ENCODE measurements around the gene IQCF5.
"Not testable (repeated sequence)": the region's sequence is repeated elsewhere in the genome, so short reads cannot be mapped to it uniquely, and the experiment has no call there.

The IQCF5 gene

DNA sequence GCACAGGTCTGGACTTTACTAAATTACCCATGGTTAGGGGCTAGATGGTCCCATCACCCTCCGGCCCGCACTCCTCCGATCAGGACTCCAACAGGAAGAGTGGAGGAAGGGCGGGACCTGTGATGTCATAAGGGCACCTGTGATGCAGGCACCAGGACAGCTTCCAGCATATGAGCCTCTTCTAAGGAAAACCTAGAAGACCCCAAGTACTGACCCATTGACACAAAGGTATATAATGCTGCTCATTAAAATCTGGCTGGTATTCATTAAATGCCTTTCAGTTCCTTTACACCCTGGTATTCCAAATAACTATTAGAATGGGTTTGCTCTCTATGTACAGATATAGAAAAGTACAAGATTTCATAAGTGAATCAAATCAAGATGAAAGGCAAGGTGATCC, at the start of gene IQCF5:
TSS of gene IQCF5 (minus strand) at position 101 of the 400 bp plus-strand sequence. CDS start at position 31, 70 bp downstream.
- DNase-seq: no peak

DNA sequence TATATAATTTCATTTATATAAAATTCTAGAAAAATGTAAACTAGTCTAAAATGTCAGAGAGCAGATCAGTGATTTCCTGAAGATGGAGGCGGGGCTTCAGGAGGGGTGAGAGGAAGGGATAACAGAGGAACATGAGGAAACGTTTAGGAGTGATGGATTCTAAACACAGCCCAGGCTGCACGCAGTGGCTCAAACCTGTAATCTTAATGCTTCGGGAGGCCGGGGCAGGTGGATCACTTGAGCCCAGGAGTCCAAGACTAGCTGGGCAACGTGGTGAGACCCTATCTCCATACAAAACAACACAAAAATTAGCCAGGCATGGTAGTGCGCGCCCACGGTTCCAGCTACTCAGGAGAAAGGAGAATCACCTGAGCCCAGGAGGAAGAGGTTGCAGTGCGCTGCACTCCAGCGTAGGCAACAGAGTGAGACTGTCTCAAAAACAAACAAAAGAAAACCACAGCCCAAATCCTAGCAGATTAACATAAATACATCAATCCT, 45.7 kb upstream of the IQCF5 start:
- DNase-seq: no peak

DNA sequence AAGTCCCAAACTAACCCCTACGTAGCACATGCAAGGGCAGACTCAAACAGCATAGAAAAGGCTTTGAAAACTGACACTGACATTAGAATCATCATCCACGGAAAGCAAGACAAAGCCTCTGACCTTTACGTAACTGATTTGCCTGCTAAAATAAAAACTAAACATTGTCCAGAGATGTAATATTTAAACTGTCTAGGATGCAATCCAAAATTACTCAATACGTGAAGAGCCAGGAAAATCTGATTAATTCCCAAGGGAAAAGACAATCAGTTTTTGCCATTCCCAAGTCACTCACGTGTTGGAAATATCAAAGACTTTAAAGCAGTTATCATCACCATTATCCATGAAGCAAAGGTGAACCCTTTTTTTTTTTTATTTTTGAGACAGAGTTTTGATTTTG, 41.0 kb upstream of the IQCF5 start:
- DNase-seq: no peak

DNA sequence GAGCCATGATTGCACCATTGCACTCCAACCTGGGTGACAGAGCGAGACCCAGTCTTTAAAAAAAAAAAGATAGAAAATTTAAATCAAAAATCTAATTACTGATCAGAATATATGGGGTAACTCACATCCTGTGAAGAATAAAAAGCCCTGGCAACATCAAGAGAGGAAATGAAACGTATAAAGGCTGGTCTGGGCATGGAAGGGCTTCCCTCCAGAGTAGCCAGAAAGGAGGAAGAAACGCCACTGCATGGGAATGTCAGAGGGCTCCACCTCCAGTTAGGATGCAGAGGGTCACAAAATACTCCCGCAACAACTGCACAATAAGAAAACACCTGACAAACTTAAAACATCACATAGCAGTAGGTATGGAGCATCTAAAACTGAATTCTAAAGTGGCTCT, 32.6 kb upstream of the IQCF5 start:
- DNase-seq: no peak

DNA sequence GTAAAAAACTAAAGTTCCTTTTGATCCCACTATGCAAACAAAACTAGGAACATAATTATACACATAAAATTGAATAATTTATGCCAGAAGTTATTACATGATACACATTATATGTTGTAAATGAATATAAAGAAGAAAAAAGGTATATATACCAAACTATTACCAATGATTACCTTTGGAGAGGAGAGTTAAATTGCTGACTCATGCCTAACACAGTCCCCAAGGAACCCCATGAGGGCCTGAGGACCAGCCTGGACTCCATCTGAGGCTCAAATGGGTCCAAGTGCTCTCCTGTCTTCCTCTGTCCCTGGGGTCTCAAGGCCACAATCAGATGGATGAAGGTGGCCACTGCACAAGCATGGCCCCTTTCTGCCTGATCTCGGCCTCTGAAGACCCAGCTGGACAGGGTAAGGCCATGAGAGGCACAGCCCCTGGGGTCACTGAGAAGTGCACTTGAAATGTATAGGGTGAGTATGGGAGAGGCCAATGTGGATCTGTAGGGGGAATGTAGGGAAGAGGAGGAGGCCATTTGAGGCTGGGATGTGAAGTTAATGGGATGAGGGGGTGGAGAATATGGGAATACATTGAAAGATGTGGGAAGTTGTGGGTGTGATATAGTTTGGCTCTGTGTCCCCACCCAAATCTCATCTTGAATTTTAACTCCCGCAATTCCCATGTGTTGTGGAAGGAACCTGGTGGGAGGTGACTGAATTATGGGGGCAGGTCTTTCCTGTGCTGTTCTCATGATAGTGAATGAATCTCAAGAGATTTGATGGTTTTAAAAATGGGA, 28.8 kb upstream of the IQCF5 start:
- DNase-seq: no peak

DNA sequence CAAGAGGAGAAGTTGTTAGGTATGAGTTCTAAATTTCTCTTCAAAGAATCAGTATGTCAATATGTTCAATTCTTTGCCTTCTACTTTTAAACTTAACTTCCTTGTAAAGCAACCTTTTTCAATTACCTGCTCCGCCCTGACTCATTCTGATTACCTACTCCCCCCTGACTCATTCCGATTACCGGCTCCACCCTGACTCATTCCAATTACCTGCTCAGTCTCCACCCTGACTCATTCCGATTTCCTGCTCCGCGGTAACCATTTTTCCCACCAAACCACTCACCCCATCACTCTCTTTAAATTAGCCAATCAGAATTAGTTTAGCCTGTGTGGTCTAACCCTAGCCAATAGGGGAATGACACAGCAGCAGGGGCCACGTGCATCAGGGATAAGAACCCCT, 27.0 kb upstream of the IQCF5 start:
- DNase-seq: not testable (repeated sequence)

DNA sequence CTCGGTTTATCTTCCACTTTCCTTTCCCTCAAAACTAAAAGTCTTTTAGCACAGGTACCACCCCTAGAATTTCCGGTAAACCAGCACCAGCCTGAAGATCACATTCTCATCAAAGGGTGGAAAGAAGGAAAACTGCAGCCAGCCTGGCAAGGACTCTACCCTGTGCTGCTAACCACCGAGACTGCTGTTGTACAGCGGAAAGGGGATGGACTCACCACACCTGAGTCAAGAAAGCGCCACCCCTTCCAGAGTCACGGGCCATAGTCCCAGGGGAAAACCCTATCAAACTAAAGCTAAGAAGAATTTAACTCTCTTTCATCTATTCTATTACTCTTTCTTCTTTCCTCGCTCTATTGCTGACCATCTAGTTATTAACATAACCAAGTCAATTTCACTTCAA, 24.6 kb upstream of the IQCF5 start:
- not testable (repeated sequence) for DNase-seq

DNA sequence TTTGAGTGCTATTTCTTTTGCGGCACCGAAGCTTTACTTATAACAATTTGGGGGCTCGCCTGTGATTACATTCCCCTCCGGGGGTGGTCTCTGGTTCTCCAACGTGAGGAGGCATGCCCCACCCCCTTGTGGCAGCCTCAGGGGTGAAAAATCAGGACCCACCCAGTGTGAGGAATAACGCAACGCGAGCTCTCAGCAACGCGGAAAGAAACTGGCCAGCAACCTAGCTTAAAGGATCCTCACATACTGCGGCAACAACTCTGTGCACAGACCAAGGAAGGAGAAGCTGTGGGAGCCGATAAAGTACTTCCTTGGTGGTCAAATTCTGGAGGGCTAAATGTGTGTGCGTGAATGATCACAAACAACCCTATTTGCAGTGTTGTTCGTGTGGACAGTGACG, 22.0 kb upstream of the IQCF5 start:
- no peak for DNase-seq

DNA sequence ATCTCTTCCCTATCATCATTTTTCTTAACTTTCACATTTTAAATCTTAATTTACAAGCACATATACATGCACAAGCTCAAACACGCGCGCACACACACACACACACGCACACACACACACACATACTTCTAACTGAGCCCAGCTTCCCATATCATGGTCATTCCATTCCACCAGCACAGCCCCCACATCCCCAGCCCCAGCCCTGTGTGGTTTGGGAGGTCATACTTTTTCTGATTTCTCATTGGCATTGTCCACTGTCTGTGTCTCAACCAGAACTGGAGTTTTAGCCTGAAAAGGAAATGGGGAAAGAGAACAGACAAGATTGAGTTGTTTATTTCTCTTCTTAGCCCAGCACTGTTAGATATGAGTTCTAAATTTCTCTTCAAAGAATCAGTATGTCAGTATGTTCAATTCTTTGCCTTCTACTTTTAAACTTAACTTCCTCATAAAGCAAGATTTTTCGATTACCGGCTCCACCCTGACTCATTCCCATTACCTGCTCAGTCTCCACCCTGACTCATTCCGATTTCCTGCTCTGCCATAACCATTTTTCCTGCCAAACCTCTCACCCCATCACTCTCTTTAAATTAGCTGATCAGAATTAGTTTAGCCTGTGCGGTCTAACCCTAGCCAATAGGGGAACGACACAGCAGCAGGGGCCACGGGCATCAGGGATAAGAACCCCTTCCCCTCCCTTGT, 21.4 kb upstream of the IQCF5 start:
- no peak for DNase-seq

DNA sequence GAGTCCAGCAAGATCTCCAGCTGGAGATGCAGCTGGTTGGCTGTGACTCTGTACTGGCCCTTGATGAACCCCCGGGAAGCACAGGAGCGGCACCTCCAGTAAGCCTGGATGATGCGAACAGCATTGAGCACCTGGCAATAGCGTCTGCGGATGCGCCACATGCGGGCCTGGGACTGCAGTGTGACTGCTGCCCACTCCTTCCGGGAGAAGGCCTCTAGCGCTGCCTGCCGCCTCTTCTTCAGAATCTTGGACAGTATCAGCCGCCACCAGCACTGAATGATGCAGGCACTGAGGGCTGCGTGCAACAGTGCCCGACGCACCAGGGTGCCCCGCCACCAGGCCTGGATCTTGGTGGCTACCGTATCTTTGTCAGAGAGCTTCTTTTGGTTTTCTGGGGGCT, 19.5 kb upstream of the IQCF5 start:
- DNase-seq: no peak

DNA sequence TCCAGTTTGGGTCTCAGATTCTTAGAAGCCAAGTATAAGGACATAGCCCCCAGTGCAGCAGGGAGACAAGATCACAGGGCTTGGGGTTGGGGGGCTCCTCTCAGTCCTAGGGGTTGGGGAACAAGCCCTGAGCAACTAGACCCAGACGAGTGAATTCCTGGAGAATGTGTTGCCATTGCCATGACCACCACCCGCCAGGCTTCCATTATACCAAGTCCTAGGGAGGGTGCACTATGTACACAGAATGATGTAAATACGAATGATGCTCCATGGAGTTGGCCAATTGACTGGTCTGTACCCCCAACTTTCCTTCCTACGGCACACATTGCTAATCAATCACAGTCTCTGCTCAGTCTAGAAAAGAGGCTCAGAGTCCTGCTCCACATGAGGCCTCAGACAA, 19.0 kb upstream of the IQCF5 start:
- DNase-seq: no peak

DNA sequence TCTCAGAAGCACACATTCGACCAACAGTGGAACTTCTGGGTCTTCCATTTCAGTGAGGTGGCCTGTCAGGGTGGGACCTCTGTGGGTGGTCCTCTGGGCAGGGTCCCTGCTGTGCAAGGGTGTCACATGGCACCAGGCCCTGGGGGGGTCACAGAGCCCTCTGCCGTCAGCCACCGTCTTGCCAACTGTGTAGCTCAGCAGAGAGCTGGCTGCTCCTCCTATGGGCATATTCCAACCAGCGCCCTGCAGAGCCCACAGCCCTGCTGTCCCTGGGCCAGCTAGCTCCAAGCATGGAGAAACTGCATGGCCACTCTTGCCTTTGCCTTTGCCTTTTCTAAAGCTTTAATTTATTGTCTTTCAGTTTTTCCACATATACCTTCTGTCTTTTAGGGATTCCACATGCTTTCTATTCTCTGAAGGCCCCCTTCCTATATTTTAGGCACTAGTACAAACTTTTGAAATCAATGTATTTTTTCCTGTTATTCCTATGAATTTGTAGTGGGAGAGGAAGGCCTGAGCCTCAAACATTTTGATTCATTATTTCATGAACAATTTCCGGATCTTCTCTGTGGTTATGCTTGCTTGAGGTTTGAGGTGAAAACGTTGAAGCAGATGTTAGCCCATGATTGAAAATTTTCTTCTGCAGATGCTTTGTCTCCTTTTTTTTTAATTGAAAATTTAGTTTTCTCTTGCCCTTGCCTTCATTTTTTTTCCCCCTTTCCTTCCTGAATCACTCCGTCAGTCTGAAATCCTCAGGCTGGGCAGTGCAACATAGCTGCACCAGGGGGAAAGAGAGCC, 16.0 kb upstream of the IQCF5 start:
- DNase-seq: no peak

DNA sequence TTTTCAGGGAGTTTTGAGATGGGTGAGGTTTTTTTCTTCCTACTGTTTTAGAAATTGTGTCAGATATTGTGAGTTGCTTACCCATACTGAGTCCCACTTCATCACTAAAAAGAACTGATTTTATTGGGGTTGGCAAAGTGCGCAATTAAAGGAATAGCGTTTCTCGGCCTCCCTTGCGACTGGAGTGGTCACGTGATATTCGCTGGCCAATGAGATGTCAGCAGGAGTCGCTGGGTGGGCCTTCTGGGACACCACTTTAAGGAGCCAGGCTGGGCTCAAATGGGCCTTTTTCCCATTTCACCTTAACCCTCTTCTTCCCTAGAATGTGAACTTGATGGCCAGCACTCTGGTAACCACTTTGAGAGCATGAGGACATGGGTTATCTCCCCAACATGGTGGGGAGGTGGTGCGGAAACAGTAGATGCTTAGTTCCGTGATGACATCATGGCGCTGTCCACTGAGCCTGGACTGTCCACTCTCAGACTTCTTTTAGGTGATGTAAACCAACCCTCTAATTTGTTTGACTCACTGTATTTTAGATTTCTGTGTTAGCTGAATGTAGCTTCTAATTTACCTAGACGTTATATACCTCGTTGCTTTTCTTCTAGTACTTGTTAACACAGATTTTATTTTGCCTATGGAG, 13.2 kb upstream of the IQCF5 start:
- no peak for DNase-seq

DNA sequence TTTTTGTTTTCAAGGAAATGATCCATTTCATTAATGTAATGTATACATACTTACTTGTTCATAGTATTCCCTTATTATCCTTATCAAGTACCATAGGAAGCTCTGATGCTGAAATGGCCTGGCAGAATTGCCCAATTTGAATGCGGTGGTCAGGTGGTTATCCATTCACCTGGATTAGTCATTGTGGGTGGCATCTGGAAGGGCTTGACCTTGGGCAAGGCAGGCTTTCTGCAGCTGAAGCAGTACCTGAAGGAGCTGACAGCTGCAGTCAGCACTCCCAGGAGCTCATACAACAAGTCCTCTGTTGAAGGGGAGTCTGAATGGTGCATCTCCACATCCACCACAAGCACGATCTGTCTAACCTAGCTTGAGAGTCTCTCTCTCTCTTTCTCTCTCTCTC, 12.2 kb upstream of the IQCF5 start:
- no peak for DNase-seq

DNA sequence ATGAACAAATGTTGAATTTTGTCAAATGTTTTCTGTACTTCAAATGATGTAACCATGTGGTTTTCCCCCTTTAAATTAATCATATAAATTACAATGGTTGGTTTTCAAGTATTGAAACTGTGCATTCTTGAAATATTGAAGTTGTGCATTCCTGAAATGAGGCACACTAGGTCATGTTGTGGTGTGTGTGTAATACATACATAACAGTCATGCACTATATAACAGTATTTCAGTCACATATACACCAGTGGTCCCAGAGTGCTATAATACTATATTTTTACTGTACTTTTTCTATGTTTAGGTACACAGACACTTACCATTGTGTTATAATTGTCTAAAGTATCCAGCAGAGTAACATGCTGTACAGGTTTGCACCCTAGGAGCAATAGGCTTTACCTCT, 11.0 kb upstream of the IQCF5 start:
- no peak for DNase-seq

DNA sequence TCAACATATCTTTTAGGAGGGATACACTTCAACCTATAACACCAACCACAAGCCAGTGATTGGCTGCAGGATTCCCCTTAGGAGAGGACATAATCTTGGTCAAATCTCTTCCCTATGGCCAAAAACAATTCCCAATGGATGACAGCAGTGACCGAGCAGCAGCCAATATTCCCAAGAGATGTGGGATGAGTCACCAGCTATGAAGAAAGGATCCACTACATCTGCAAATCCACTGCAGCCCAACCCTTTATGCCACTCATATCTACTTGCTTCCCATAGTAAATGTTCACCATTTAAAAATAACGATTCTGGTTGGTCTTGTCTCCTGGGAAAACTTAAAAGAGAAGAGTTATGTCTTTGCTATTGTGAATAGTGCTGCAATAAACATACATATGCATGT, 4.5 kb upstream of the IQCF5 start:
- no peak for DNase-seq

DNA sequence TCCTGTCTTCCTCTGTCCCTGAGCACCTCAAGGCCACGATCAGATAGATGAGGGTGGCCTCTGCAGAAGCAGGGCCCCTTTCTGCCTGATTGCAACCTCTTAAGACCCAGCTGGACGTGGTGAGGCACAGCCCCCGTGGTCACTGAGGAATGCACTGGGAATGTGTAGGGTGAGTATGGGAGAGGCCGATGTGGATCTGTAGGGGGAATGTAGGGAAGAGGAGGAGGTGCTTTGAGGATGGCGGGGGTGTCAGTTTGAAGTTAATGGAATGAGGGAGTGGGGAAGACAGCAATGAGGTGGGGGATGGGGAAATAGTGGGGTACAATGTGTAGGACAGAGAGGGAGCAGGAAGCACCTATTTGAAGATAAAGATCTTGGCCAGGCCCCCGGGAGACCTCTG, 785 bp upstream of the IQCF5 start:
- DNase-seq: no peak

DNA sequence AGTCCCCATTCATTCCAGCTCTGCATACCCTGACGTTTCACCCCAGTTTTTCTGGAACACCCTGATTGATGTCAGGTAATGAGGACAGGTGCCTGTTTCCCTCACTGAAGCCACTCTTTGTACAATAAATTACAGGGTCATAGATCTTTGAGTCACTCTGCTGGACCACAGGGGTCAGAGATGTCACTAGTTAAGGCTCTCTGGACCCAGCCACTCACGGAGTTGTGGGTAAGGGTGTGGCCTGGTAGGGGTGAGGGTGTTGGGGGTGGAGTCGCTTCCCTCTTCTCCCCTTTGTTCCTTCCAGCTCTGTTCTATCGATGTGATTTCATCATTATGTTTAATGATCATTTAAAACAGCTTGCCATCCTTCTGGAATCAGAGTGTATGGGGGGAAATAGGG, 512 bp downstream of the IQCF5 start:
- DNase-seq: no peak

DNA sequence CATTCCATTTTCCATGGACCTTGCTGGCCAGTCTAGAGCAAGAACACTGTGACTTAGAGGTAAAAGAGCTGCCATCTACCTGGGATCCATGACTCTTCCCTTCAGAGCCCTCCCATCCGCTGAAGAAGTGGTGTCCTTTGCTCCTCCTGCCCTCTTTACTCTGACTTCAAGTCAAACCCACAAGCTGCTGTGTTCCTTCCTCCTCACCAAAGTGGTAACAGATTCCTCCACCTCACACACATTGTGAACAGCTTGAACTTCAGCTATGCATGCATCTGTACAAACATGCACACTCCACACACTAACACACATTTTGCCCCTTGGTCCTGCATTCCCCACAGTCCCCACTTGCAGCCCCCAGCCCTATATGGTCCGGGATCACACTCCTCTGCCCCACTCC, 990 bp downstream of the IQCF5 start:
- no peak for DNase-seq

DNA sequence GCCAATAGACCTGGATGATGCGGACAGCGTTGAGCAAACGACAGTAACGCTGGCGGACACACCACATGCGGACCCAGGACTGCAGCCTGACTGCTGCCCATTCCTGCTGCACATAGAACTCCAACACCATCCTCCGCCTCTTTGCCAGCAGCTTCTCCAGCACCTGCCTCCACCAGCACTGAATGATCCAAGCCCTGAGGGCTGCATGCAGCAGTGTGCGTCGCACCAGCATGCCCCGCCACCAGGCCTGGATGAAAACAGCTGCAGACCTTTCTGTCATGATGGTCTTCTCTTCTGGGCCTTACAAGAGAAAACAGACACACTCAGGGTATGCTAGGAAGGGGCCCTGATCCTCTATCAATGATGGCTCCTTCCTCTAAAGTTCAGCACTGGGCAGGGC, 1.5 kb downstream of the IQCF5 start:
- no peak for DNase-seq

DNA sequence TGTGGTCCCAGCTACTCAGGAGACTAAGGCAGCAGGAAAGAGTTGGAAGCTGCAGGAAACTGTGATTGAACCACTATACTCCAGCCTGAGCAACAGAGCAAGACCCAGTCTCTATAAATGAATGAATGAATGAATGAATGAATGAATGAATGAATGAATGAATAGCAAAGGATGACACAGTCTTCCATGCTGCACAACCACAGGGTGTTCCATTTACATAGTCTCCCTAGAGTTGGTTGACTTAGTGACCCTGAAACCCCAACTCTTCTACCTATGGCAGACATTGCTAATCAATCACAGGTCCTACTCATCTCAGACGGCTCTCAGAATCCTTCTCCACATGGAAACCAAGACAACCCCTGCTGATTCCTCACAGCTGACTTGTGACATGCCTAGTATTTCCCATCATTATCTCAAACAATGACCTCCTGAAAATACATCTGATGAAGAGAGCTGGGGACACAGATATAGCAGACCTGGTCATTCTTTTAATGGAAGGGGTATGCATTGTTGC, 2.1 kb downstream of the IQCF5 start:
- DNase-seq: no peak

DNA sequence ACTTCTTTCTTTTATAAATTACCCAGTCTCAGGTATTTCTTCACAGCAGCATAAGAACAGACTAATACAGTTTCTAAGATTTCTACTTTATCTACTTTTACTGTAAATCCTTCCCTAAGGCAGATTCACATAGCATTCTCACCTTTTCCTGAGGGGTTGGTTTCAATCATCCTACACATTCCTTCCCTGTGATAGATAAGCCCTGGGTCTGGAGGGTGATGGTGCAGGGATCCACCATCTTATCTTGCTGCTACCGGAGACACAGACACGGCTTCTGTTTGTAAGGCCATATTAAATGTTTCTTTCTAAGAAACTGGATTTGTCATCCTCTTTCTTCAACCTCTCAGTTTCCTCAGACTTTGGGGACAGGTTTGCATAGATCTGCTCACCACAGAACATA, 6.1 kb downstream of the IQCF5 start:
- no peak for DNase-seq

DNA sequence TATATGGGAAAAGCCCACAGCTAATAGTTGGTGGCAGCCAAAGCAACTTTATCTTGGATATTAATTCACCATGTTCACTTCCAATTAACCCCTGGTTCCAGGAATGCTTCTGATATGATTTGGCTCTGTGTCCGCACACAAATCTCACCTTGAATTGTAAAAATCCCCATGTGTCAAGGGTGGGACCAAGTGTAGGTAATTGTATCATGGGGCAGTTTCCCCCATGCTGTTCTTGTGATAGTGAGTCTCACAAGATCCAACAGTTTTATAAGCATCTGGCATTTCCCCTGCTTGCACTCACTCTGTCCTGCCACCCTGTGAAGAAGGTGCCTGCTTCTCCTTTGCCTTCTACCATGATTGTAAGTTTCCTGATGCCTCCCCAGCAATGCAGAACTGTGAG, 6.5 kb downstream of the IQCF5 start:
- DNase-seq: not testable (repeated sequence)

All from activated CD4-positive, alpha-beta T cell treated with anti-CD3 and anti-CD28 coated beads for 1 hour (primary cell).